ENCODE results near the gene NDUFA6.
A peak's percentile ranks its signal among the peaks of the same experiment; 100 is the strongest.
"Not testable (repeated sequence)": the region's sequence is repeated elsewhere in the genome, so short reads cannot be mapped to it uniquely, and the experiment has no call there.

The NDUFA6 gene

DNA sequence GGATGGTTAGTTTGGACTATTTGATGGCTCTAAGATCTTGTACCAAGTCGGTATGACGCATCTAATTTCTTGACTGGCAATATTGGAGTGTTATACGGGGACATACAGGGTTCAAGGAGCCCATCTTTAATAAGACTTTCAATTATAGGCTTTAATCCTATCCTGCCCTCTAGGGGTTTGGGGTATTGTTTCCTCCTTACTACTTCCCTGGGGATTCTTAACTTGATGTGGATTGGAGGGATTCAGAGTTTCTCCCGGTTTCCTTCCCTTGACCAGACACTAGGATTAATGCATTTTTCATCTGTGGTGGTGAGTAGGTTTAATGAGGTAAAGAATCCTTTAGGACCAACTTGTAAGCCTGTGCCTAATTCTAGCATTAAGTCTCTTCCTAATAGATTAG, 21.2 kb upstream of the NDUFA6 start:
- DNase-seq = no peak

DNA sequence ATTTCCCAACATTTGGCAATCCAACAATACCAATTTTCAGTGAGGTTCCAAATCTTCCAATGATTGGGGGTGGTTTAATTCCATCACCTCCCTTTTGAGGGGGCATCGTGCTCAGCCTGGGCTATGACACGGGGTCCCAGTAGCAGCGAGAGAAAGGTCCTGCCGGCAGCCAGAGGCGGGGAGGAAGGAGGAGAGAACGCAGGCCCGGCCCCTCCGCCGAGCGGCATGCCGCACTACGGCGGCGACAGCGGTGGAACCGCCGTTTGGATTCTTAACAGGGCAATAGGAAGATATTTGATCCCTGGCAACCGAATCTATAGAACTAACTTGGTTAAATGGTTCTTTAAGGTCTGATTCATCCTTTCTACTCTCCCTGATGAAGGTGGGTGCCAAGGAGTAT, 18.3 kb upstream of the NDUFA6 start:
- DNase-seq = no peak

DNA sequence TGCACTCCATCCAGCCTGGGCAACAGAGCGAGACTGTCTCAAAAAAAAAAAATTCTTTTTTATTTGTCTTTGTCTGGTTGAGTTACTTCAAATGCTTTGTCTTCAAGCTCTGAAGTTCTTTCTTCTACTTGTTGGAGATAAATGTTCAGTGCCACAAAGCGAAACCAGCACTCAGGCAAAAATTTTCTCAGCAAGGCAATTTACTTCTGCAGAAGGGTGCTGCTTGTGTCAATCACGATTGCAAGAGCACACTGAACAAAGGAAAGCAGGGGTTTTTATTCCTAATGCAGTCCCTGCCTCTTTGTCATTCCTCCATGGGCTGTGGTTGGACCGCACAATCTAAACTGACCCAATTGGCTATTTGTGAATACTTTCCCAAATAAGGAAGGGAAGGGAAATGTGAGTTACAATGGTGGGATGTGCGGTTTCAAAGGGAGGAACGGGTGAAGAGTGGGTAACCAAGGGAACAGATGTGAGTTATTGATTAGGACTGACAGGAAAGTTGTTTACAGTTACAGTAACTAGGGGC, 13.8 kb upstream of the NDUFA6 start:
- not testable (repeated sequence) for DNase-seq

DNA sequence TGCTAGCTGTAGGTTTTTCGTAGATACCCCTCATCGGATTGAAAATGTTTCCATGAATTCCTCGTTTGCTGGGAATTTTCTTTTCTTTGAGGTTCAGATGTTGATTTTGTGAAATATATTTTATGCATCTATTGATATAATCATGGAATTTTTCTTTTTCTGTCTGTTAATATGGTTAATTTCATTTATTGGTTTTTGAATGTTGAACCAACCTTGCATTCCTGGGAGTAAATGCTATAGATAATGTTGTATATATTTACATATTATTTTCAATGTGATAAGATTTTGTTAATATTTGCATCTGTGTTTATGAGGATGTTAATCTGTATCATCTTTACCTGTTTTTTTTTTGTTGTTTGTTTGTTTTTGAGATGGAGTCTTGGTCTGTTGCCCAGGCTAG, 10.6 kb upstream of the NDUFA6 start:
- no peak for DNase-seq

DNA sequence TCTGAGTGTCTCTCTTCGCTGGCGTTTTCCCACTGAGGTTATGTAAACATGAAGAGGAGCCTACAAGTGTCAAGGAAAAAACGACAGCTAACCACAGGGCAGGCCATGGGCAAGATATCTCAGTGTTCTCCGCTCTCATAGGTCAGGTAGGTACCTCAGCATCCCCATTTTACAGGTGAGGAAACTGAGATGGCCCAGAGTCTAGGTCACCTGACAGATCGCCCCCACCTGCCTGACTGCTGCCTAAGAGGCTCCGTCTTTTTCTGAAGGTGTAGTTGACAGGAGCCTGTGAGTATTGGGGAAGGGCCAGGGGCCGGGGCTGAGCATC, 847 bp upstream of the NDUFA6 start:
- no peak for DNase-seq

DNA sequence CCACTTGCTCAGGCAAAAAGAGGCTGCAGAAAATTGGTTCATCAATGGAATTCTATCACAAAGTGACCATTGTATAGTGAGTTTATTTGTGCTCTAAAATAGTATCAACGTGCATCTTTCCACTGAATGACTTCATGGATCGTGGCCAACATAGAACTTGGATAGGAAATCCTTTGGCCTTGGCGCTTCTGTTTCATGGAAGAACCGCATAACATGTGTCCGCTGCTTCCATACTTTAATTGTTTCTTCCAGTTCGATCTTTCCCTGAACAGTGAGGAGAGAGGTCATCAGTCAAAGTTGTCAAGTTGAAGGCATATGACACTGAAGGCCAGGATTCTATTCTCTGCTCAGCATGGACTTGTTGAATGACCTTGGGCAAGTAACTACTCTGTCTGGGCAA, 4.5 kb downstream of the NDUFA6 start:
- DNase-seq = no peak

DNA sequence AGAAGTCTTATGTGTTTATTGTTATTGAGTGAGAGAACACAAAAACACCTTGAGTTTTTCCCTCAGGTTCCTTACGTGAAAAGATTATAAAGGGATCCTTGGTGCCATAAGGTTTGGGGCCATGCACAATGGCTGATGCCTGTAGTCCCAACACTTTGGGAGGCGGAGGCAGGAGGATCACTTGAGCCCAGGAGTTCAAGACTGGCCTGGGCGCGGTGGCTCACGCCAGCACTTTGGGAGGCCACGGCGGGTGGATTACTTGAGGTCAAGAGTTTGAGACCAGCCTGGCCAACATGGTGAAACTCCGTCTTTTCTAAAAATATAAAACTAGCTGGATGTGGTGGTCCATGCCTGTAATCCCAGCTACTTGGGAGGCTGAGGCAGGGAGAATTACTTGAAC, 5.7 kb downstream of the NDUFA6 start:
- DNase-seq = no peak

DNA sequence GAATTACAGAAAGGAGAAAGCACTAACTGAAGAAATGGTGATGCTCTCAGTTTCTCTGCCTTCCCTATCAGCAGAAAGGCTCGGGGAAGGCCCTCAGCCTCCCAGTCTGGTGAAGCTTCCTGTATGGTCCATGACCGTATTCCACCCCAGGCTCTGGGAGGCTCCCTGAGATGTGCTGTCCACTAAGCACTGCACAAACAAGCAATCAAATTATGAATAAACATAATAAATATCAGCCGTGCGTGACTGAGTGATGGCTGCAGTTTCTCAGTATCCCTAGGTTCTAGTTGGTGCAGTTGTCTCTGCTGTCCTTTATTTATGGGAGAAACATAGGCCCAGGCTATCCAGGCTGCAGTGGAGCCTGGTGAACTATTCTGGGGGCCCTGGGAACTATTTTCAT, 7.5 kb downstream of the NDUFA6 start:
- DNase-seq = no peak

DNA sequence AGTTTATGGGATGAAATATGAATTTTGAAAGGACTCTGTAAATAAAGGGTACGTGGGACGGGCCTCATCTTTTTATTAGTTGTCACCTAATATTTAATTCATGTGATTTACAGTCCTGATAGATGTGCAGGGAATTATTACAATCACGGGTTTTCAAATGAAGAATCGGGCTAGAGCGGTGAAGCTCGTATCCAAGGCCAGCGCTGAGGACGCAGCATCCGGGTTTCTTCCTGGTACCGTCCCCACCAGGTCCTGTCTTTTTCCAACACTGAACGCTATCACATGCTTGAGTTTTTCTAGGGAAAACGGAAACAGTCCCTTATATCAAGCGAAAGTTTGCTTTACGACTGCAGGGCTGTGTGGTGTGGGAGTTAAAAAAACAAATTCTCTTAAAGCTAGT, 10.3 kb downstream of the NDUFA6 start:
- DNase-seq = peak; percentile 20 to 39

DNA sequence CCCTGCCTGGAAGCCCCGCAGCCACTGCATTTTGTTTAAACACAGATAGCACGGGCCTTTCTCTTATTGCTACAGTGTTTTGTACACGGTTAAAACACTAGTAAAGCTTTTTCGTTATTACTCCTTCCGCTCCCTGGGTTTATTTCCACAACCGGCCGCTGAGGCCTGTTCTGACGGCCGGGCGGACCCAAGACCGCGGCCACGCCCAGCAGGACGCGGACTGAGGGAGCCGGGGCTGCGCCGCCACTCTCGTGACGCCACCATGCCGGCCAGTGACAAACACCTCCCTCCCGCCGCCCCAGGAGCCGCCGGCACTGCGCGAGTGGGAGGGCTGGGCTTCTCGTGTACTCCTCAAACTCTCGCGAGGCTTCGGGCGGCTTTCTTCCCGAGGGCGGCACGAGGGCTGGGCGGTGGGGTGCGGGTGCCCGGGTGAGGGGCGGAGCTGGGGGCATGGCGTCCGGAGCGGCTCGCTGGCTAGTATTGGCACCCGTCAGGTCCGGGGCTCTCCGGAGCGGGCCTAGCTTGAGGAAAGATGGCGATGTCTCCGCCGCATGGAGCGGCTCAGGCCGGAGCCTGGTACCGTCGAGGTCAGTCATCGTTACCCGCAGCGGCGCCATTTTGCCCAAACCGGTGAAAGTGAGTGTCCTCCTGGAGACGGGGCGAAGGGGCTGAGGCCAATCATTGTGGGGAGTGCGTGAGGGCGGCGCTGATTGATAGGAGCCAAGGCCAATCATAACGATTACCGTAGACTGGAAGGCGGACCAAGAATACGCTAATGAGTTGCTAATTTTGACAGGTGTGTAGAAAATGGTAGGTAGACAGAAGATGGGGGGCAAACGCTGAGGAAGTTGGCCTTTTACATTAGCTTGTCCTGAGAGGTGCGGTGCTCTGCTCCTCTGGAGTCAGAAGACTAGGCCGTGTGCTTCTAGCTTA, 11.0 kb downstream of the NDUFA6 start, which contains the start of gene SMDT1:
SMDT1 (plus strand) TSS at position 382 of the 933 bp plus-strand sequence; CDS start at position 451, 69 bp downstream.
- DNase-seq = peak; percentile 97 to 98

DNA sequence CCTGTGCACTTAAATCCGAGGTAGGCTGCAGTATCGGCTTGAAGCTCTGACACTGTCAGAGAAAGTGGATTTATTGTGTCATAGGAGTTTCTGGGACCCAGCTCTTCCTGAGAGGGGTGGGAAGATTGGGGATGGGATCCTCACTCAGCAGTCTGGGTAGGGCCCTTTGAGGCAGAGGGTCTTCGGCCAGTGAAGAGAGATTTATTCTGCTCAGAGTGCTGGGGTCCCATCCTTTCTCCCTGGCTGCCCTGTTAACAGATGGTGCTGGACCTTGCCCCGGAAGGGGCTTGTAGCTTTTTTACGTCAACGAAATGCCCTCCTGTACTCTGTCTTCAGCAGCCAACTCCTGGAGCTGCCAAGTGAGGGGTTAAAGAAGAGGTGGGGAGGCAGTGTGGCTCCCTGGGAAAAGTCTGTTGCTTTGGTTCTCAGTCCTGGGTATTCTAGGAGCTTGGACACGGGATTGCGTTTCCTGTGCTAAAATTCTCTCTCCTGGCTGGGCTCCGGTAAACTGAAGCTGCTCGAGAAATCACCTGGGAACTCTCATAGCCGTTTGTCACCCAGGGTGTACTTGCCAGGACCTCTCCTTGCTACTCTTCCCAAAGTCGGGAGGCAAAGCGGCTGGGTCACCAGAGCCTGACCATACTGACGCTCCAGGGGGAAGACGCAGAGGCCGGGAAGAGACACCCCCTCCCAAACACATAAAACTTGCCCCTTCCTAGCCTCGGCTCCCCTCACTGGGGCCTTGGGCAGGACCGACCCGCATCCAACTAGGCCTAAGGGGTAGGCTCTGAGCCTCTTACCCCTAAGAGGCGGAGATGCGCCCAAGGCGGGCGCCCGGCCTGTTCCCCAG, 11.9 kb downstream of the NDUFA6 start:
- DNase-seq = peak; percentile 30 to 63

DNA sequence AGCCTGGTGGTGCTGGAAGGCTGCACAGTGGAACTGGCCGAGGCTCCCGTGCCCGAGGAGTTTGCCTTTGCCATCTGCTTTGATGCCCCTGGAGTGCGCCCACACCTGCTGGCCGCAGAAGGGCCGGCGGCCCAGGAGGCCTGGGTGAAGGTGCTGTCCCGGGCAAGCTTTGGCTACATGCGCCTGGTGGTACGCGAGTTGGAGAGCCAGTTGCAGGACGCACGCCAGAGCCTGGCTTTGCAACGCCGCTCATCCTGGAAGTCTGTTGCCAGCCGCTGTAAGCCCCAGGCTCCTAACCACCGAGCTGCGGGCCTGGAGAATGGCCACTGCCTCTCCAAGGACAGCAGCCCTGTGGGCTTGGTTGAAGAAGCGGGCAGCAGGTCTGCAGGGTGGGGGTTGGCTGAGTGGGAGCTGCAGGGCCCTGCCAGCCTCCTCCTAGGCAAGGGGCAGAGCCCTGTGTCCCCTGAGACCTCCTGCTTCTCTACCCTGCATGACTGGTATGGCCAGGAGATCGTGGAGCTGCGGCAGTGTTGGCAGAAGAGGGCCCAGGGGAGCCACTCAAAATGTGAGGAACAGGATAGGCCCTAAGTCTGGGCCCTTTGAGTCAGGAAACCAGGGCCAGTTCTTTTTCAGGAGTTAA, 13.0 kb downstream of the NDUFA6 start:
- DNase-seq = no peak

DNA sequence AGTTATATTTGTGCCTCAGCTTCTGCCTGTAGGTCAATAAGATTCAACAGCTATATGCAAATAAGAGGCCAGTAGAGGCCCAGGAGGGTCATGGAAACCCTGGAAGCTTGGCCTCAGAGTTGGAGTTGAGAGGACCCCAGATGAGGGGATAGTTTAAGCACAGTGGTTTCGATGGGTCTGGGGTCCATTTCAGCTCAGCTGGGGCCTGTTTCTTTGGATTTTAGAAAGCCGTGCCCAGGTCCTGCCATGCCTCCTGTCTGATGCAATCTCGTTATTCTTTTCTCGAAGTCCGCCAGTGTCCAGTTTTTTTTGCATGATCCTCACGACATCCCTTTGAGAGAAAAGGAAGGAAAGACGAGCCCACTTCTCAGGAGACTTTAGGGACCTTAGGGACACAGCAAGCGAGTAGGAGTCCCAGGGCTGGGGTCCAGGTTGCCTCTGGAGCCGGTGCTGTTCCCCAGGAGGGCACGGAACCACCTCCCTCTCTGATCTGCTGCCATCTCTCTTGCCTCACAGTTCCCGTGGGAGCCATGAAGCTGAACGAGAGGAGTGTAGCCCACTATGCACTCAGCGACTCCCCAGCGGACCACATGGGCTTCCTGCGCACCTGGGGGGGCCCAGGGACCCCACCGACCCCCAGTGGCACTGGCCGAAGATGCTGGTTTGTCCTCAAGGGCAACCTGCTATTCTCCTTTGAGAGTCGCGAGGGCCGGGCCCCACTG, 13.6 kb downstream of the NDUFA6 start:
- no peak for DNase-seq

DNA sequence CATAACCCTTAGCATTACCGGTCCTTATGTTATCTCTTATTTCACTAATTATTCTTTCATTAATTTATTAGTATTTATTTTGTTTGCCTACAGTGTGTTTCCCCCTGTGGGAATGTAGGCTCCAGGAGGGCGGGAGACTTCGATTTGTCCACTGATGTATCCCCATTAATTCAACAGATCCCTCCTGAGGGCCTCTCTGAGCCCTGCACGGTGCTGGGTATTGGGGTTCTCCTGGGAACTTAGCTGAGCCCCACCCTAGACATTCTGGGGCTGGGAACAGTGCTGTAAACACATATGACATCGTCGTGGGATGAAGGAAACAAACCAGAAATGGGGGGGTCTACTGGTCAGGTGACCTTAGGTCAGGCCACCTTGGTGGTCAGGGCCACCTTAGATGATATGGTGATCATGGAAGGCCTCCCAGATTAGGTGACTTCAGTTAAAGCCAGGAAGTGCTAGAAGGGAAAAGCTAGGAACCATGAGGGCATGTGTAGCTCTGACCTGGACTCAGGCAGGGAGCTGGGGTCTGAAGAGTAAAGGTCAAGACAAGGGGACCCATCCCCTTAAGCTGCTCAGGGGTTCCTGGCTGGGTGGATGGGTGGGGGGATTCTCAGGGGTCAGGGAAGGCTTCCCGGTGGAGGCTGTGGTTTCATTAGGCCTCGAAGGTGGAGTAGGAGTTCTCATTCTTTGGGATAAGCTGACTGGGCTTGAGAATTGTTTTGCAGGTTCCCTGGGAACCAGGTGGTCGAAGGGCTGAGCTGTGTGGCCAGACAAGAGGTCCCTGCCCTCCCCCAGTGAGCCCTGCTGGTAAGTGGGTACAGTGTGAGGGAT, 15.5 kb downstream of the NDUFA6 start:
- no peak for DNase-seq

DNA sequence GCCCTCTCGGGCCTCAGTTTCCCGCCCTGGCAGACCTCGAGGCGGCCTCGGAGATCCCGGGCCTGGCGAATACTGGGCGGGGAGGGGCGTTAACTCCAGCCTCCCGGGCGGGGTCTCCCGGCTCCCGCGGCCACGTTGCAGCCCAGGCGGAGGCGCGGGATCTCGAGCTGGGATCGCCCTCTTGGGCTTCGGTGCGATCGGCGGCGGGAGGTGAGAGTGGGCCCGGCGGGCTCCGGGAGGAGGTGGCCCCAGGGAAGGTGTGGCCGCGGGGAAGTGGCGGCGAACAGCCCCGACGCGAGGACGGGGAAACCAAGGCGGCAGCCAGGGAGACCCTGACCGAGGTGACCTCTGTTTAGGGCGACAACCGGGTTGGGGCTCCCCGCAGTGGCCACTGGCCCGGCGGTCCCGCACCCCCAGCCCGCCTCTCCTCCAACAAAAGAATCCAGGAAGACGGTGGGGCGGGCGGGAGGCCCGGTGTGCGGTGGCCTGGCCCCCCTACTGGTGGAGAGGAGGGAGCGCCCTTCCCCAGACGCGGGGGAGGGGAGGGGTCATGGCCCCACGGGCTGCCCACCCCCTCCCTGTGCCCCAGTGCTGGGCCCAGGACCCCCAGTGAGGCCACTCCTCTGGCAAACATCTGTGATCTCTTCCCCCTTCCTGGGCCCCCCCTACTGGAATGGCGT, 16.3 kb downstream of the NDUFA6 start, which contains the start of gene PHETA2:
PHETA2 (plus strand) TSS at position 117 of the 680 bp plus-strand sequence. CDS start 3,046 bp downstream, outside the sequence.
- DNase-seq = no peak

DNA sequence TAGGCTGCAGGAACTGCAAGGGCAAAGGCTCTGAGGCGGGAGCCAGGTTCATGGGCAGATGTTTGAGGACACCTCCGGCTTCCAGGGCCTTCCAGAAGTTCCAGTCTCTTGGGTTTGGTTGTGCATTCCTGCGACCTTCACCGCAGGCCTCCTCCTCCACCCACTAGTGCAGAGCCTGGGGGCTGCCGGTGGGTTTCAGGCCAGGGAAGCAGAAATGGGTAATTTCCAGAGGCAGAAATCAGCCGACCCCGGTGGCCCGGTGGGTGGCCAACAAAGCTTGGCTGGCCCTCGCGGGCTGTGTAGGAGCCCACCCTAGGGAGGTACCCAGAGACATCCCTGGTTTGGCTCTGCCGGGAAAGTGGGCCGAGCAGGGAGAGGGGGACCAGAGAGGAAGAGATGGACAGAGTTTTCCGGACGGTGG, 16.9 kb downstream of the NDUFA6 start:
- no peak for DNase-seq

DNA sequence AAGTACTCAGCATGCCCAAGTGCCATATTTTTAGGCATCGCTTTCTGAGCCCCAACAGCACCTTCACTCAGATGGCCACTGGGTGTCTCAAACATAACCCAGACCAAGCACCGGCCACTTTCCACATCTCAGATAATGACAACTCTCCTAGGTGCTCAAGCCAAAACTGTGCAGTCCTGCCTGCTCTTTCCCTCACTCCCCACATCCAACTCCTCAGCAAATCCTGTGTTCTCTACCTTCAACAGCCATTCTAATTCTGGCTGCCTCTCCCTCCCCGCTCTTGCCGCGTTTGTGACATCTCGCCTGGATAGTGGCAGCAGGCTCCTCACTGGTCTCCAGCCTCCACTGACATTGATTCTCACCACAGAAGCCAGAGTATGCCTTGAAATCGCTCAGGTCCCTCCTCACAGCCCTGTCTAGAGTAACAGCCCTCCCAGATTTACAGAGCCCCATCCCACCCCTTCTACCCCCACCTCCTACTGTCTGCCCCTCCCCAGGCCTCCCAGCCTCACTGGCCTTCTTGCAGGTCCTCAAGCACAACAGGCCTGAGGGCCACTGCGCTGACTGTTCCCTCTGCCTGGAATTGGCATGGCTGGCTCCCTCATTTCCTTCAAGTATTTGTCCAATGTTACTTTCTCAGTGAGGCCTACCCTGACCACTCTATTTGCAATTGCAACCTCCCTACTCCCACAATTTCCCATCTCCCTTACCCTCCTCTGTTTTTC, 17.8 kb downstream of the NDUFA6 start:
- DNase-seq = no peak

DNA sequence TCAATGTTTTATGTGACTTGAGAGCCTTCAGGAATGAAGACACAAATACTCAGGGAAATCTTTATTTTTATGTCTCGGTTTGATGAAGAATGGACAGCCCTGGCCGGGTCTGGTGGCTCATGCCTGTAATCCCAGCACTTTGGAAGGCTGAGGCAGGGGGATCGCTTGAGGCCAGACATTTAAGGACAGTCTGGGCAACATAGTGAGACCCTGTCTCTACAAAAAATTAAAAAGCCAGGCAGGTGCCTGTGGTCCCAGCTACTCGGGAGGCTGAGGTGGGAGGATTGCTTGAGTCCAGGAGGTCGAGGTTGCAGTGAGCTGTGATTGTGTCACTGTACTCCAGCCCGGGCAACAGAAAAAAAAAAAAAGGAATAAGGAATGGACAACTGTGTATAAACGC, 19.1 kb downstream of the NDUFA6 start:
- not testable (repeated sequence) for DNase-seq

DNA sequence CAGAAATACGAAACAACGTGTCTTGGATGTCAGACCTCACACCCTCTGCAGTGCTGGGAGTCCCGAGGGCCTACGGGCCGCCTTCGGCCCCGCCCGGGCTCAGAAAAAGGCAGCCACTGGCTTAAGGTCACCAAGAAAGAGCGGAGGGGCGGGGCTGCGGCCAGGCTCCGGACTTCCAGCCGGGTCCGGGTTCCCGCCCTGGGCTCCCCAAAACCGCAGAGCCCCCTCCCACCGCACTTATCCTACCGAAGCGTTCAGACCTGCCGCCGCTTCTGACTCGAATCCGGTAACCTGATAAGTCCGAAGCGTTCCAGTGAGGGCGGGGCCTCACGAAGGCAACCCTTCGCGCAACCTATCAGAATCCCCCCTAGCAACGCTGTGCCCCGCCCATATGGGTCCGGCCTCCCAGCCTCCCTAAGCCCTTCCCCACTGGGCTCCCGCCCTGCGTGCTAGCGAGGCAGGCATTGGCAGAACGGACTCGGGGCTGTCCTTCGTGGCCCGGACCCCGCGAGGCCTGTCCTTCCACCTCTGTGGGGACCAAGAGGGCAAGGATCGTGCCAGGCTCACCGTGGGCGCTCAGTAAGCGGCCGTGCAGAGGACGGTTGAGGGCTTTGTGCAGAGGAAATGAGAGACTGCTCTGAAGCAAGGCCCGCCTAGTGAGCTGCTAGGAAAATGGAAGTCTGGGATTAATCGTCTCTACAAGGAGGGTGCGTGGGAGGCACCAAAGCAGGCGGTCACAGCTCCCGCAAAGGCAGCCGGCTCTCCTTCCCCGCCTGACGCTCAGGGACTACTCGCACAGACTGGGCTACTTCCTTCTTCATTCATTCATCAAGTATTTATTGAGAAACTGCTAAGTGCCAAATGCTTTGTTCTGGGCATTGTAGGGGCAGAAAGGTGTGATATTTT, 19.8 kb downstream of the NDUFA6 start, which contains the start of gene NAGA:
NAGA (minus strand) TSS at position 296 of the 906 bp plus-strand sequence. CDS start 515 bp downstream, outside the sequence.
- DNase-seq = peak; percentile 87 to 93

All from hippocampal formation (tissue), 2 donors.